Central memory CD8-positive, alpha-beta T cell (primary cell): Measurements from ENCODE around the gene POLDIP3.

Experiments used
- ATAC-seq: fragments of 150-1000 bp; cut with Tn5 transposase; replicated peaks from 2 replicates; pipeline ENCODE4 v1.10.0; 2022; ENCODE audit warnings: mild to moderate bottlenecking, moderate FRiP score, moderate number of reproducible peaks; ENCODE audit not compliant: poor library complexity, severe bottlenecking; ENCODE audit errors: extremely low read depth
- DNase-seq, 2 donors: peaks; one replicate each; pipeline ENCODE4 v3.0.0; 2021; ENCODE audit warnings: low spot score in 2 of 2
- H3K27ac Mint-ChIP-seq: one replicate; pipeline ENCODE4 v1.8.0; 2022; ENCODE audit warnings: low read depth, mild to moderate bottlenecking, moderate library complexity, mixed read lengths
- H3K27me3 Mint-ChIP-seq: one replicate; pipeline ENCODE4 v1.8.0; 2022; ENCODE audit warnings: mixed read lengths
- H3K36me3 Mint-ChIP-seq: one replicate; pipeline ENCODE4 v1.8.0; 2022; ENCODE audit warnings: mild to moderate bottlenecking, moderate library complexity, mixed read lengths; ENCODE audit not compliant: insufficient read depth
- H3K4me1 Mint-ChIP-seq: one replicate; pipeline ENCODE4 v1.8.0; 2022; ENCODE audit warnings: mixed read lengths
- H3K4me3 Mint-ChIP-seq: one replicate; pipeline ENCODE4 v1.8.0; 2022; ENCODE audit warnings: mild to moderate bottlenecking, moderate library complexity, mixed read lengths
- H3K9me3 Mint-ChIP-seq: one replicate; pipeline ENCODE4 v1.8.0; 2022; ENCODE audit warnings: mixed read lengths

Gene POLDIP3

DNA sequence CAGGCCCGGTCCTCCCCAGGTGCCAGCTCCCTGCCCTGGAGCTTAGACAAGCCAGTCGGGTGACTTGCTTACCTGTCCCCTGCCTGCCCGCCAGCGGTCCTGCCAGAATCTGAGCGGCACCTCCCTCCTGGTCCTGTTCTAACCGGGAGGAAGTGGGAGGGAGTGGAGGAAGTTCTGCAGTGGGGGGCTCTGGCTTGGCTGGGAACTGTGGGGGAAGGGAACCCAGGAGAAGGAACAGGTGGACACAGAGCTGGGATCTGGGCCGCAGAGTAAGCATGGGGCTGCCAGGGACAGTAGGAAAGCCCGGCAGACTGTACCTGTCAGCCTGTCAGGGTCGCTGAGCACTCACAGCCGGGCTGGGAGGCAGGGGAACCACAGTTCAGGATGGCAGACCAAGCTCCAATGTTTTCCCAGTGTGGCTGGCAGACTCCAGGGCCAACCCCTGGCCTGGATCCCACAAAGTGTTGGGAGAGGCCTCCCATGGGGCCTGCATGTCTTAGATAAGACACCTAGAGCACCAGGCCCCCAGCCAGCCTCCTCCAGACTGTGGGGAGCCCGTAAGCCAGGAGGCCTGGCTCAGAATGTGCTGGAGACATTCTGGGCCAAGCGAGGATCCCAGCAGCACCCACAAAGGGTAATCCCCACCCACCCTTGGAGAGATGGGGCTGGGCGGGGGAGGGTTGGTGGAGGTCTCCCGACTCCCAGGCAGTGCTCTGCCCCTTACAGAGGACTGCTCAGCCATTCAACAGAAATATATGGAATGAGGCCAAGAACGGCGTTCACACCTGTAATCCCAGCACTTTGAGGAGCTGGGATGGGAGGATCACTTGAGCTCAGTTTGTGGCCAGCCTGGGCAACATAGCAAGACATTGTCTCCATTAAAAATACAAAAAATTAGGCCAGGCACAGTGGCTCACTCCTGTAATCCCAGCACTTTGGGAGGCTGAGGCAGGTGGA lies 32.2 kb upstream of the POLDIP3 start:
- Mint-ChIP-seq H3K27me3 (no peaks in the 10 kb centered on the region), H3K4me3 (peak overlapping the region; percentile 90), H3K9me3 (no peaks in the 10 kb centered on the region), H3K4me1 (peaks cover 41% of the 10 kb centered on the region), H3K27ac (peak overlapping the region; percentile 92), H3K36me3 (peaks cover 8% of the 10 kb centered on the region)
- ATAC-seq (no peak), DNase-seq (no peak)

DNA sequence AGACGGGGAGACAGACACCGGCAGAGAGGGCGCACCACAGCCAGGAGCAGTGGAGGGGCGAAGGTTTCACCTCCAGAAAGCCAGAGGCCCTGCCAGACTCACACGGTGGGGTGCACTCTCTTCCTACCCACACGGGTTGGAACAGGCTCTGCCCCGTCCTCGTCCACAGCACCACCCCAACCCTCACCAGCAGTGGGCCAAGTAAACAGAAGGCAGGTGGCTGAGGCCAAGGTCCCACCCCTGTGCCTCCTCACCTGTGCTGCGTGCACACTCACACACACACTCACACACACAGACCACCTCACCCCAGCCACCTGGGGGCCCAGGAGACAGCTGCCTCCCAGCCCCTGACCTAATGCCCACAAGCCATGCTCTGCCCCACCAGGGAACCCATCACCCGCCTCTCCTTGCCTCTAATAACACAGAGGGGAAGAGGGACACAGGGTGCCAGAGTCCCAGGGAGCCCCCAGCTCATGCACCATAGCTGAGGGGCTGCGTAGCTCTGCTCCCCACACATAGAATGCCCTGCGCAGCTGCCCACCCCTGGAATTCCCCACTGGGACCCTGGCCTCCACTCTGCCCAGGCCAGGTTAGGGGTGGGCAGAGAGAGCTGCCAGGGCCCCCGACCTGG lies 31.4 kb upstream of the POLDIP3 start:
- H3K27me3 Mint-ChIP-seq: no peaks in the 10 kb centered on the region
- H3K36me3 Mint-ChIP-seq: peaks cover 8% of the 10 kb centered on the region
- ATAC-seq (no peak), DNase-seq (no peak)
- peaks cover 41% of the 10 kb centered on the region for H3K4me1 Mint-ChIP-seq
- no peak overlapping the region for H3K4me3 Mint-ChIP-seq
- peak overlapping the region; percentile 69 for H3K27ac Mint-ChIP-seq
- H3K9me3 Mint-ChIP-seq: no peaks in the 10 kb centered on the region

DNA sequence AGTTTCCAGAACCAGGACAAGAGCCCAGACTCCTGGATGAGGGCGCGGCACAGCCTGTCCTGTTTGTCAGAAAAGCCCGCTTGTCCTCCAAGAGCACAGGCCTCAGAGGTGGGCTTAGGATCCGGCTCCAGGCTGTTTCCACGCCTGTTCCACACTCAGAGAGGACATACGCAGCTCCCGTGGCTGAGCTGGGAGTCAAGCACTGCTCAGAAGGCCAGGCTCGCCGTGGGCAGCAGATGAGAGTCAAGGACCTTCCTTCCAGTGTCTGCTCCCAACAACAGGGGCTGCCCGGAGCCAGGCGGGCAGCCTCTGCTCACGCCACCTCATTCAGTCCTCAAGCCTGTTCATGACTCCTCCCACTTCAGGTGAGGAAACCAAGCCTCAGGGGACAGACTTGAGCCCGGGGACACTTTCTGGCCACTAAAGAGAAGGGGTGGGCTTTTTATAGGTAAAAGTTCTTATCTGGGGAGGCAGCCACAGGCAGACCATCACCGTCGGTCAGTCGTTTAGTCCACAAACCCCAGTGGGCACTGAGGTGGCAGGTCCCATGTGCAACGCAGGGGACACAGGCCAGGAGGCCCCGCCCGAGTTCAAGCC lies 30.8 kb upstream of the POLDIP3 start:
- no peaks in the 10 kb centered on the region for H3K27me3 Mint-ChIP-seq
- ATAC-seq: no peak
- peak overlapping the region; percentile 69 for H3K27ac Mint-ChIP-seq
- H3K4me1 Mint-ChIP-seq: peaks cover 41% of the 10 kb centered on the region
- H3K4me3 Mint-ChIP-seq: no peak overlapping the region
- no peaks in the 10 kb centered on the region for H3K9me3 Mint-ChIP-seq
- DNase-seq: no peak
- H3K36me3 Mint-ChIP-seq: peaks cover 10% of the 10 kb centered on the region

DNA sequence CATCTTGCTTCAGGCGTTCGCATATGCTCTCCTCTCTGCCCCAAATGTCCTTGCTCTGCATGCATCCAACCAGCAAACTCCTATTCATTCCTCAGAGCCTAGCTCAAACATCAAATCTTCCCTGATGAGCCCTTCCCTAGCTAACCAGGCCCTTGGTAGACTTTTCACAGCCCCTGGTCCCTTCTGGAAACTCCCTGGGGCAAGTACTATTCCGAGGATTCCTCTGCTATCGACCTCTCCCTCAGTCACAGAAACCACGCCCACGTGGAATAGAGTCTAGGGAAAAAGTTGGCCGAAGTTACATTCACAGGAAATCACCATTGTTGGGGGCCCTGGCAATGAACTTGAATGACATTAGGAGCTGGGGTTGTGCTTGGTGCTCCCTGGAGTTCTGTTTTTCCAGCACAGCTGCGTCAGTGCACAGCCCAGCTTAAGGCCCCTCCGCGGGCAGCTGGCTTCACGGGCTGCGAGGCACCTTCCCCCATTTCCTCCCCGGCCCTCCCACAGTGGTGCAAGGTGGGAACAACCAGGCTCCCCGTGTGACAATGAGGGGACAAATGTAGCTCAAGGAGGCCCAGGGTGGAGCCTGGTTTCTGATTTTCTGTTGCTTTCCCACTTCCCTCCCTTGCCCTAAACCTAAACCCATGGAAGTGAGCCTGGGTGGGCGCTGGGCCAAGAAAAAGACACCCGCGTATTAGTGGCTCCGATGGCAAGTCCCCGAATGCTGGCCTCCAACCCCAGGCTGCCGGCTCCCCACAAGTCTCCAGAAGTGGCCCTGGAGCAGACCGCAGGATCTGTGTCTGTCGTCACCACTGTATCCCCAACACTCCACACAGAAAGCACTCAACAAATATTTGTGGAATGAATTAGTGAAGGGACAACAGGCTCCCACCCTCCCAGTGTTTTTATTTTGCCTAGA lies 30.0 kb upstream of the POLDIP3 start:
- Mint-ChIP-seq H3K36me3 (peaks cover 10% of the 10 kb centered on the region), H3K27ac (peak overlapping the region; percentile 11)

DNA sequence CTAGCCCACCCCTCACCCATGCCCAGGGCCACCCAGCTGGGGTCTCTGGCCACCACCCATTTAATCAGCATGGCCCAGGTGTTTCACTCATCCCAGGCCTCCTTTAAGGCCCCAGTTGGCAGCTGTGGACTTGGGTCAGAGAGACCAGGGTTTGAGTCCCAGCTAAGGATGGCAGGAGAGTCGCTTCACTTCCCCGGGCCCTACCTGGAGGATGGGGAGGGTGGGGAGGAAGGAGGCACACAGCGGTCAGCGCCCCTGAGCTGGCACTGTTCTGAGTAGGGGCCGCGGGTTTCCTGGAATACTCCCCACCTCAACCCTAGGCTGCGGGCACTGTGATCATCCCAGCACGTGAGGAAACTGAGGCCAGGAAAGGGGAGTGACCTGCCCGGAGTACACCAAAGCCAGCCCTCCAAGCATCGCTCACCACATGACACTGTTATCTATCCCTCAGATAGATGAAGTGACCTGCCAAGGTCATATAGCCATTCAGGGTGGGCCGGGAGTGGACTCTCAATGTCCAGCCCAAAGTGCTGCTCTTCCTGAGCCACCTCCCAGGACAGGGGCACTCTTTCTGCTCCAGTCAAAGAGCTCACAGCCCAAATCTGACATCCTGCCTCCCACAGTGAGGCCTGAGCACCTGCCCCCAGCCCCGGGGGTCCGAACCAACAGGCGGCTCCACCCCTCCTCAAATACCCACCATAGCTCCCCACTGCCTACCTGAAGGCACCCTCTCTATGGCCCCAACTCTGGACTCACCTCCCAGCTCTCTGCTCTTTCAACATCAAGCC lies 29.1 kb upstream of the POLDIP3 start:
- H3K4me3 Mint-ChIP-seq: no peak overlapping the region
- H3K9me3 Mint-ChIP-seq: no peaks in the 10 kb centered on the region

More for the DNA sequence above, 30.0 kb upstream of the POLDIP3 start:
- no peak for DNase-seq
- ATAC-seq: no peak
- no peak overlapping the region for H3K4me3 Mint-ChIP-seq
- no peaks in the 10 kb centered on the region for H3K27me3 Mint-ChIP-seq
- no peaks in the 10 kb centered on the region for H3K9me3 Mint-ChIP-seq
- peaks cover 41% of the 10 kb centered on the region for H3K4me1 Mint-ChIP-seq

DNA sequence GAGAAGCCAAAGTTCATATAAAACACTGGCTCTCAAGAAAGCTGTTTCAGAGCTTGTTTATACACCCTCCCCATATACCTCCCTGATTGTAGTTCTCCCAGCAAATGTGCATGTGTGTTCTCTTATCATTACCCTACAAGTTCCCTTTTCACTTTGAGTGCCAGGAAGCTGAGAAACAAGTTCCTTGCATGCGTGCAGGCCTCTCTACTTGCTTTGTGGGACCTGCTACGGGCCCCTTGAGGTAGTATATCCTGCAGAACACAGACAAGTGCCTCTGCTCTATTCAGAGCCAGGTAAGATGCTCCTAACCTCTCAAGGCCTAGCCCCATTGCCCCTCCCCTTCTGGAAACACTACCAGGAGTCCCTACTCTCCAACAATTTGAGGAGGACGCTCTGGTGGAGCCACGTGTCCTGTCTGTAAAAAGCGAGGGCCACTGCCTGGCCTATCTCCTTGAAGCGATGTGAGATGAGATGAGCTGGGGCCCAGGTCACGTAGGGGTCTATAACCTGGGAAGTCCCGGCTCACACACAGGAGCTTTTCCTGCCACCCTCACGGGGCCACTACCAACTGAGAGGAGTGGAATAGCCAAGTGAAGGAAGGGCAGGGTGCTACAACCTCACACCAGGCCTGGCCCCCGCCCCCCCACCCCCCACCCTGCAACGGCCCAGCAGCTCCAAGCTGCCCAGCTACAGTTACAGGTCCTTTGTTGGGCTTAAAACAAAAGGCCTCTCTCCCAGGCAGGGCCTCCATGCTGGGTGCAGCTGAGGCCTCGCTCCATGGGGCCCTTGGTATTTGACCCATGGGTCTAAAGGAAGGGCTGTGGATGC lies 28.3 kb upstream of the POLDIP3 start:
- H3K9me3 Mint-ChIP-seq: no peaks in the 10 kb centered on the region
- H3K4me3 Mint-ChIP-seq: no peak overlapping the region
- H3K4me1 Mint-ChIP-seq: peaks cover 33% of the 10 kb centered on the region
- ATAC-seq (no peak), DNase-seq (no peak)
- peaks cover 8% of the 10 kb centered on the region for H3K36me3 Mint-ChIP-seq
- no peak overlapping the region for H3K27ac Mint-ChIP-seq
- H3K27me3 Mint-ChIP-seq: no peaks in the 10 kb centered on the region

More for the DNA sequence above, 29.1 kb upstream of the POLDIP3 start:
- Mint-ChIP-seq H3K27me3 (no peaks in the 10 kb centered on the region), H3K36me3 (peaks cover 12% of the 10 kb centered on the region), H3K27ac (peak overlapping the region; percentile 11), H3K4me1 (peaks cover 39% of the 10 kb centered on the region)
- ATAC-seq: no peak
- DNase-seq: no peak

DNA sequence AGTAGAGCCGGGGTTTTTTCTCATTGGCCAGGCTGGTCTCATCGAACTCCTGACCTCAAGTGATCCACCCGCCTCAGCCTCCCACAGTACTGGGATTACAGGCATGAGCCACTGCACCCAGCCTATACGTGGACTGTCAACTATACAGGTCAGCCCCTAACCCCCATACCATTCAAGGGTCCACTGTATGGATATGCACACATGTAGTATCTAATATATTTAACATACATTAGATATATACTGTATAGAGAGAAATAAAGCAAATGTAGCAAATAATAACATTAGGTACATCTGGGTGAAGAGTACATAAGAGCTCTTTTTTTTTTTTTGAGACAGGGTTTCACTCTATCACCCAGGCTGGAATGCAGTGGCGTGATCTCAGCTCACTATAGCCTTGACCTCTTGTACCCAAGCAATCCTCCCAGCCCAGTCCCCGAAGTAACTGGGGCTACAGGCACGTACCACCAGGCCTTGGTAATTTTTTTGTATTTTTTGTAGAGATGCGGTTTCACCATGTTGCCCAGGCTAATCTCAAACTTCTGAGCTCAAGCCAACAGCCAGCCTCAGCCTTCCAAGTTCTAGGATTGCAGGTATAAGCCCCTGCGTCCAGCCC lies 27.2 kb upstream of the POLDIP3 start:
- peaks cover 28% of the 10 kb centered on the region for H3K4me1 Mint-ChIP-seq
- no peak overlapping the region for H3K27ac Mint-ChIP-seq
- H3K4me3 Mint-ChIP-seq: no peak overlapping the region
- H3K36me3 Mint-ChIP-seq: peaks cover 6% of the 10 kb centered on the region
- DNase-seq (no peak), ATAC-seq (no peak)
- H3K9me3 Mint-ChIP-seq: no peaks in the 10 kb centered on the region
- H3K27me3 Mint-ChIP-seq: no peaks in the 10 kb centered on the region

DNA sequence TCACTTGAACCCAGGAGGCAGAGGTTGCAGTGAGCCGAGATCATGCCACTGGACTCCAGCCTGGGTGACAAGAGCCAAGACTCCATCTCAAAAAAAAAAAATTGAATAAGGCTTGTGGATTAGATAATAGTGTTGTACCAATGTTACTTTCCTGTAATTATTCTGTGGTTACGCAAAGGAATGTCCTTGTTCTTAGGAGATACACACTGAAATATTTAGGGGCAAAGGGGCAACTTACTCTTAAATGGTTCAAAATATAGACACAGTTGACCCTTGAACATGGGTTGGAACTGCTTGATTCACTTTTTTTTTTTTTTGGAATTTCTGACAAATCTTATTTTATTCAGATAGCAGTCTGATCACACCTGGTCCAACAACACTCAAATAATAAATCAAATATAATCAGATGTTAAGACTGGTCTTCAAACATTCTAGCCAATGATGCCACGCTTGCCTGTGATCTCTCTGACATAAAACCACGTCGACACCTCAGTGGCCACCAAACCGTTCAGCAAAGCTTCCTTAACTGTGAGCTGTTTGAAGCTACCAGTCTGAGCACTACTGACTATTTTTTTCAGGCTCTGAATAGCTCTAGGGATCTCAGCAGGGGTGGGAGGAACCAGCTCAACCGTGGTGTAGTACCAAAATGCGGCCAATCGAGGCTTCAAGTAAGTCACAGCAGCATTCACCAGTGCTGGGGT lies 25.0 kb upstream of the POLDIP3 start:
- ATAC-seq (no peak), DNase-seq (no peak)
- Mint-ChIP-seq H3K4me1 (peaks cover 19% of the 10 kb centered on the region), H3K36me3 (peaks cover 15% of the 10 kb centered on the region), H3K4me3 (no peak overlapping the region), H3K27ac (no peak overlapping the region), H3K9me3 (no peaks in the 10 kb centered on the region), H3K27me3 (no peaks in the 10 kb centered on the region)

DNA sequence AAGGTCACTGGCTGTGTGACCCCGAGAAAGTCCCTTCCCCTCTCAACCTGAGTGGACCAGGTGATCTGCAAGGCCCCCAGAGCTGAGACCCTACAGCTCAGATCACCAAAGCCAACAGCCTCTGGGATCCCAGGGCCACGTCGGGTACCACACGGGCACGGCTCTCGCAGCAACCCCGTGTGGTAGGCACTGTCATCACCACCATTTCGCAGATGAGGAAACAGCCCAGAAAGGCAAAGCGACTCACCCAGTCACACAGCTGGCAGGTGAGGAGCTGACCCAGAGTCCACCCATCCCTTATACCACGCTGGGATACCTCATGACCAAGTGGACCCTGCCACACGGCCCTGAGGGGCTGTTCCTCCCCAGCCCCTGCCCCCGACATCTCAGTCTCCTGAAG lies 22.9 kb upstream of the POLDIP3 start:
- Mint-ChIP-seq H3K27me3 (no peaks in the 10 kb centered on the region), H3K4me3 (no peak overlapping the region), H3K9me3 (no peaks in the 10 kb centered on the region), H3K36me3 (peaks cover 21% of the 10 kb centered on the region), H3K4me1 (peaks cover 6% of the 10 kb centered on the region), H3K27ac (no peak overlapping the region)
- ATAC-seq (no peak), DNase-seq (no peak)

DNA sequence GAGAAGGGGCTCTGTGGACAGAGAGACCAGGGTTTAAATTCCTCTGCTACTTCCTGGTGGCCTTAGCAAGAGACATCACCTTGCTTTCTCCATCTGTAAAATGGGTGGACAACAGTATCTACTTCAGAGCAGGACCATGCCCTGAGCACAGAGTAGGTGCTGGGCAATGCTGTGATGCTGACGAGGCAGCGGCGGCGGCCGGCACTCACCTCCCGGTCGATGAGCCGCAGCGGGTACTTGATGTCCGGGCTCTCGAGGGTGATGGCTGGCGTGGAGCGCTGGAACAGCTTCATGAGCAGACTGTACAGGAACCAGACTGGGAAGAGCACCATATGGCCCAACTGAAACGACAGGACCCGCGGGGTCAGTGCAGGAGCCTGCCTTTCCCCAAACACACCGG lies 21.8 kb upstream of the POLDIP3 start:
- no peak for ATAC-seq

More for the DNA sequence above, 21.8 kb upstream of the POLDIP3 start:
- H3K27me3 Mint-ChIP-seq: no peaks in the 10 kb centered on the region
- H3K4me3 Mint-ChIP-seq: no peak overlapping the region
- H3K4me1 Mint-ChIP-seq: peaks cover 6% of the 10 kb centered on the region
- H3K9me3 Mint-ChIP-seq: no peaks in the 10 kb centered on the region
- H3K36me3 Mint-ChIP-seq: peaks cover 27% of the 10 kb centered on the region
- no peak overlapping the region for H3K27ac Mint-ChIP-seq
- DNase-seq: no peak
